Lower leg skin (tissue), 4 donors: ENCODE measurements around the gene ZDHHC7. TPM values are rescaled to one million over a fixed set of nuclear protein-coding genes. Genes with fewer than 3 reads are reported as not detected.

Experiments used
- DNase-seq, 2 donors: peaks; one replicate each; pipeline ENCODE4 v3.0.0-alpha.2; 2019; ENCODE audit warnings: low spot score in 2 of 2
- H3K4me3 ChIP-seq: fragments of 200-600 bp; sonication (generic); 2 replicates; pipeline ENCODE4 v1.5.1; 2017; ENCODE audit warnings: mild to moderate bottlenecking, low read depth; ENCODE audit not compliant: poor library complexity, severe bottlenecking
- POLR2A ChIP-seq, 2 donors: fragments of 450-650 bp; IDR thresholded peaks; one replicate each; pipeline ENCODE4 v1.6.1; 2016 to 2017; ENCODE audit warnings: antibody characterized with exemption in 2 of 2, mild to moderate bottlenecking in 1 of 2, moderate library complexity in 1 of 2
- WGBS, 2 donors: methylation state at CpG; one replicate each; pipeline ENCODE4 v1.1.5; 2018; 5-methylcytosine and 5-hydroxymethylcytosine counted together
- intact Hi-C: fragments of 100-400 bp; cut with DNase I; formaldehyde crosslinking; loops from one replicate; pipeline ENCODE4 v1.15.0; 2023; ENCODE audit warnings: low total_unique reads
- total RNA-seq, 4 donors: library from RNA; depleted of rRNA; stranded (reverse); fragments of >200 nt; gene quantifications; one replicate each; pipeline ENCODE4 v1.1.0, GENCODE V29; 2016
- TF ChIP-seq, protein P1 (sequence below), 3 donors: fragments of 450-650 bp; IDR thresholded peaks; one replicate each; pipeline ENCODE4 v1.5.1; 2016; ENCODE audit warnings: antibody characterized with exemption in 3 of 3, mild to moderate bottlenecking in 3 of 3, moderate library complexity in 2 of 3

ZDHHC7 gene
- total RNA-seq, 4 donors from 2014 or later, result 39.7 to 56.5 (median 47.3) TPM

DNA sequence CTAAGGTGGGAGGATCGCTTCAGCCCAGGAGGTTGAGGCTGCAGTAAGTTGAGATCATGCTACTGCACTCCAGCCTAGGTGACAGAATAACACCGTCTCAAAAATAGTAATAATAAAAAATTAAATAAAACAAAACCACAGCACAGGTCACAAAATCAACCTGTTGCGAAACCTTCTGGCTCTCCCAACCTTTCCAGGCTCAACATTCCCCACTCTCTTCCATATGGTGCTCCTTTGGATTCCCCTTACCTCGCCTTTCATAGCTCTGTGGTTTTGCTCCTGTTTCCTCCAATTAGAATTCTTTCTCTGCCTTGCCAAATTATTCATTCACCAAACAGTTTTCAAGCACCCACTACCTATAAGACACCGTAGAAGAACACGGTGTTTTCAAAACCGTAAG, 4.7 kb downstream of the ZDHHC7 start:
- 78 to 85% methylated on average over 7 of the region's 7 CpGs for WGBS, 2 donors
- no peak overlapping the region for H3K4me3 ChIP-seq
- no peak for TF ChIP-seq POLR2A (IDR thresholded peaks at IDR 0.05)
- TF ChIP-seq, protein P1, sequence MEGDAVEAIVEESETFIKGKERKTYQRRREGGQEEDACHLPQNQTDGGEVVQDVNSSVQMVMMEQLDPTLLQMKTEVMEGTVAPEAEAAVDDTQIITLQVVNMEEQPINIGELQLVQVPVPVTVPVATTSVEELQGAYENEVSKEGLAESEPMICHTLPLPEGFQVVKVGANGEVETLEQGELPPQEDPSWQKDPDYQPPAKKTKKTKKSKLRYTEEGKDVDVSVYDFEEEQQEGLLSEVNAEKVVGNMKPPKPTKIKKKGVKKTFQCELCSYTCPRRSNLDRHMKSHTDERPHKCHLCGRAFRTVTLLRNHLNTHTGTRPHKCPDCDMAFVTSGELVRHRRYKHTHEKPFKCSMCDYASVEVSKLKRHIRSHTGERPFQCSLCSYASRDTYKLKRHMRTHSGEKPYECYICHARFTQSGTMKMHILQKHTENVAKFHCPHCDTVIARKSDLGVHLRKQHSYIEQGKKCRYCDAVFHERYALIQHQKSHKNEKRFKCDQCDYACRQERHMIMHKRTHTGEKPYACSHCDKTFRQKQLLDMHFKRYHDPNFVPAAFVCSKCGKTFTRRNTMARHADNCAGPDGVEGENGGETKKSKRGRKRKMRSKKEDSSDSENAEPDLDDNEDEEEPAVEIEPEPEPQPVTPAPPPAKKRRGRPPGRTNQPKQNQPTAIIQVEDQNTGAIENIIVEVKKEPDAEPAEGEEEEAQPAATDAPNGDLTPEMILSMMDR (IDR thresholded peaks at IDR 0.05), result no peak
- intact Hi-C loops, result no loop called here
- no peak for DNase-seq

DNA sequence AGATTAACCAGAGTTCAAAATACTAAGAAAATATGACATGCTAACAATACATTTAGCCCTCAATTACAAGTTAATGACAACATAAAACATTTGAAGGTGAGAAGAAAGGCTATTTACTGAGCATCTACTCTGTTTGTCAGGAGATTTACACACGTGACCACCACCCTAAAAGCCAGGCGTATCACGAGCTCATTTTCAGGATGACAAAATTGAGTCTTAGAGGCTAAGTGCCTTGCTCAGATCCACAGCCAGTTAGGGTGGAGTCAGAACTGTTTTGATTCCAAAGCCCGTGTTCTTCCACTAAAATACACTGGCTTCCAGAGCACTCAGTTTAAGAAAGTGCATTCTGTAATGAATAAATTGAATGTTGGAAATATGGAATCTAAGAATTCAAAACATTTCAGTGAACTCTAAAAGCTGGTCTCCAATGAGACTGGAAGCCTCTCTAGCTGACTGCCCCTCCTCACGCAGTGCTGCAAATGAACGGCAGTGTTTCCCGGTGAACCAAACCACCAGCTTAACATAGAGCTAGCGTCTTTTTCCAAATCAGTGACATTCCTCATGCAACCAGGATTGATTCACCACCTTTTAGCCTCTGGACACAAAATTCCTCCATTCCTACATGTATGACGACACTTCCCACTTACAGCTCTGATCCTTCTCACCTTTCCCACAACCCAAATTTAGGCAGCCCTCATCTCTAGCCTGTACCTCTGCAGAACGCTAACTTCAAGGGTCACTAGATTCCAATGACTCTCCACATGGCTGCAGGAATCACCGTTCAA, 5.9 kb downstream of the ZDHHC7 start:
- H3K4me3 ChIP-seq, result no peak overlapping the region
- WGBS, 2 donors, result 27 to 34% methylated on average over 11 of the region's 11 CpGs
- intact Hi-C loops, result no loop called here
- peak in 1 of 2 donors; percentile 75 for DNase-seq
- TF ChIP-seq, protein P1 (IDR thresholded peaks at IDR 0.05), result no peak
- TF ChIP-seq POLR2A (IDR thresholded peaks at IDR 0.05), result no peak

DNA sequence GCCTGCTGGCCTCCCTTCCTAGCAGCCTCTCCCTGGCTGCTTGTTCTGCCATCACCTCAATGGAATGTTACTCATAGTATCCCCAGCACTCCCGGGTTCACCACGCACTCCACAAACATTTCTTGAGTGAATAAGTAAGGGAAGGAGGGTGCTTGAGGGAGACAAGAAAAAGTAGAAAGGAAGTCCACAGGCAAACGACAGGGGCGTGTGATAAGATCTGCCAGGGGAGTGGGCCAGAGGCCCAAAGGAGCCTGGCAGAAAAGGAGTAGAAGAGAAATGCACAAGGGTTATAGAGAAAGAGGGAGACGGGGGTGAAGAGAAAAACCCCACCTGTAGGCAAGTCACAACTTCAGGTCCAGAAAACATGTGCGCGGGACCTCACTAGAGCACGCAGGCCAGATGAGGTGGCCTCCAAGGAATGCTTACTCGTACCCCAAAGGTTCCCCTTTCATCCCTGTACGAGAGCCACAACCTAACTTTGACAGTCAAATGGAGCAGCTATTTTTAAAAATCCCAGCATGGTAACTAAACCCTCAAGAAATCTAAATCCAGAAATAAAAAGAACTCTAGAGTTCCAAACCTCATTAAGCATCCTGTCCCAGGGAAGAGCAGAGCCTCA, 6.6 kb downstream of the ZDHHC7 start:
- no peak overlapping the region for H3K4me3 ChIP-seq
- DNase-seq, result no peak
- WGBS, 2 donors, result 54 to 58% methylated on average over 10 of the region's 10 CpGs
- no peak for TF ChIP-seq POLR2A (IDR thresholded peaks at IDR 0.05)
- TF ChIP-seq, protein P1 (IDR thresholded peaks at IDR 0.05), result no peak
- intact Hi-C loops, result no loop called here

DNA sequence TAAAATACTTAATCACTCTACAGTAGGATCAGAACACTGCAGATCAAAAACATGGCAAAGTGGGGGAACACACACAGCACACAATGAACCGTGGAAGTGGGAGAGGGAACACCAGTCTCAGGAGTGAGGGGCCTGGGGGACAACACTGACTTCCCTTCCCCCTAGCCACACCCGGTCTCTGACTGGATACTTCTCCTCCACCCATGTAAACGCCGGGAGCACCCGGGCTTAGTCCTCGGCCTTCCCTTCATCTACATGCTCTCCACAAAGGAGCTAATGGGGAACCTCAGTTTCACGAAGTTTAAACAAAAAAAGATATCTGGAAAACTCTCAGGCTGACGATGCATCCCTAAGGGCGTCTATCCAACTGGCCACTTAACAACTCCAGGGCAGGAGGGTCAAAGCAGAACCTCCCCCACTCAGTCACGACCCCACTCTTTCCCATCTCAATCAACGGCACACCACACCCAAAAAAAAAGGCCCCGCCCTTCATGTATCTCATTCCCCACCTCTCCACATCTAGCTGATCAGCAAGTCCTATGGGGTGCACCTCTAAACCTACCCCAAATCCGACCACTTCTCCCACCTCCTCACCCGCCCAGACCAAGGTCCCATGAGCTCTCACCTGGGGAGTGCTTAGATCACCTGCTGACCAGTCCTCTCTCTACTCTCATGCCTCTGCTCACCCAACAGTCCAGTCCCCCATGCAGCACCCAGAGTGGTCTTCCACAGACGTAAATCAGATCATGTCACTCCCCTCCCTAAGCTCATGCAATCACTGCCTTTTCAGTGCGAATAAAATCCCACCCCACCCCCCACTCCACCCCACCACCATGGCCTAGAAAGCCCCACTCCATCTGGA, 7.4 kb downstream of the ZDHHC7 start:
- H3K4me3 ChIP-seq, result no peak overlapping the region
- no peak for TF ChIP-seq POLR2A (IDR thresholded peaks at IDR 0.05)
- TF ChIP-seq, protein P1 (IDR thresholded peaks at IDR 0.05), result no peak
- intact Hi-C loops, result no loop called here
- DNase-seq, result no peak
- 63 to 69% methylated on average over 16 of the region's 16 CpGs for WGBS, 2 donors

DNA sequence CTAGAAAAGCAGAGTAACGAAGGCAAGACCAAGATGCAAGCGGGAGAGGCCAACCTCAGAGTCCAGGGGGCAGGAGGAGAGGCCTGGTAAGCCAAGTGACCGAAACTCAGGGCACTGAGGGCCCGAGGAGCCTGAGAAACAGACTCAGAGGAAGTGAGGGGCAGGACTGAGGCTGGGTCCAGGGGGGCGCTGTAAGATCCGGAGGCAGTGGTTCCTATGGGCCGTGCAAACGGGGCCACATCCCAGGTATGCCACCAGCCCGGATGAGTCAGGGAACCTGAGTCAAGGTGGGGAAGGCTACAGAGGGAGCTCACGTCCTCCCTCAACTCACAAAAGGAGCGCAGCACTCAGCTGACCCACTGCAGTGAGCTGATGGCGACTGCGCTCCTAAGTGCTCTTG, 8.3 kb downstream of the ZDHHC7 start:
- no peak overlapping the region for H3K4me3 ChIP-seq
- TF ChIP-seq, protein P1 (IDR thresholded peaks at IDR 0.05), result no peak
- no peak for TF ChIP-seq POLR2A (IDR thresholded peaks at IDR 0.05)
- 78 to 84% methylated on average over 13 of the region's 13 CpGs for WGBS, 2 donors
- intact Hi-C loops, result no loop called here
- no peak for DNase-seq
